ENCODE results near the gene ACSF3.

The ACSF3 gene

DNA sequence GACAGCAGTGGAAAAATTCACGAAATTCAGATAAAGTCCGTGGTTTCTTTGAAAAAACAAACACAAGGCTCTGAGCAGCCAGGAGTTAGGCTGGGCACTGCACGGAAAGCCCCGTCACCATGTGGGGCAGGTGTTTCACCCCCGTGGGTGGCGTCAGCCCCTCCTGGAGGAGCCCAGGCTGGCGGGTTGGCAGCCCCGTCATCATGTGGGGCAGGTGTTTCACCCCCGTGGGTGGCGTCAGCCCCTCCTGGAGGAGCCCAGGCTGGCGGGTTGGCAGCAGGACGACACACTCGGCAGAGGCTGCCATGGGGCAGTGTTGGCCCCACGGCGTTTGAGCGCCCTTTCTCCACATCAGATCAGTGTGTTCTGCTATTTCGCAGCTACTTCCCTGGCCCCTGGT is 38.1 kb downstream of the ACSF3 start:
- no peak for DNase-seq (ENCODE audit: low spot score)

DNA sequence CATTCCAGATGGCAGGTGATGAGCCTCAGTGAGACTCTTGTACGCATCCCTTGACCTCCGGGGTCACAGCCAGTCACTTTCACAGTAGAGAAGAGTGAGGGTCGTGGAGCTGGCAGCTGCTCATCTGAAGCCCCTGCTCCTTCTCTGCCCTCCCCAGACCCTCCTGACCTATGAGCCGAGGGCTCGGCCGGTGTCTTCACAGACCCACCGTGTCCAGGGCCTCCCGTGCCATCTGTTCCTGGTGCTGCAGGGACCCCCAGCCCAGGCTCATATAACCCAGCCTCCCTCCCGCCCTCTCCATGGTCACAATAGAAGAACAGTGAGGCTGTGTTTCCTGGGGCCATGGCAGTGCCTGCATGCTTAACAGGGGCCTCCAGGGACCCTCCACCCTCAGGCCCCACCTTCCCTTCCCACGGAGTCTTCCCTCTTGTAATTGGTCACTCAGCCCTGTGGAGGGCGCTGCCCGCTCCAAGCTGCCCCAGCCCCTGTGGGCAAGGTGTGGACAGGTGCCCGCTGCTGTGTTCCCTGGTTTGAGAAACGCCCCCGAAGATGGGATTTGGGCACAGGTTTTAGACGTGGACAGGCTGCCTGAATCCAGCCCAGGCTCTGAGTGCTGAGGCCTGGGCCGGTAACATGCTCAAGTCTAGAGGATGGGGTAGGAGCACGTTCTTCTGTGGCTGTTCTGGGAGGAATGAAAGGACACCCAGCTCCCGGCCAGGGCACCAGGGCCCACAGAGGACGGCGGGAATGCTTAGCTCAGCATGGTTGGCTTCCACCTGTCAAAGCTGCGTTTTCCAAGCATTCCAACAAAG is 38.7 kb downstream of the ACSF3 start:
- no peak for DNase-seq (ENCODE audit: low spot score)

- DNase-seq (ENCODE audit: low spot score), result no peak
These were observed 39.9 kb downstream of the ACSF3 start for GRCh38 chr16:89133457-89134127.

GRCh38 chr16:89134269-89134668 is 40.6 kb downstream of the ACSF3 start:
- DNase-seq (ENCODE audit: low spot score), result no peak

DNA sequence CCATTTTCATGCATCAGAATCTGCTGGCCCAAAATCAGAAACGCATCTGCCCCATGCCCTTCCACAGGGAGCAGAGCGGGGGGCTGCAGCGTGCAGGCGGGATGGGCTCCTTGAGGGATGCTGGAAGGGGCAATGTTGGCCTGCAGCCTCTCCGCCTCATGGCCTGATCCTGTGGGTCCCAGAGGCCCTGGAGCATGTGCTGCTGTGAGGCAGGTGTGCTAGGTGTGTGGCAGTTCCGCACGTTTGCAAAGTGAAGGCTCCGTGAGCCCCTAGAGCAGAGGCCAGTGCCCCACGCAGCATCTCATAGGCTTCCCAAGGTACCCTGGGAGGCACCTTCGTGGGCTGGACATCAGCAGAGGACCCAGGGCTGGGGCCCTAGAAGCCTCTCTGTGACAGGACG is 41.5 kb downstream of the ACSF3 start:
- DNase-seq (ENCODE audit: low spot score), result no peak

GRCh38 chr16:89135971-89136765 is 42.5 kb downstream of the ACSF3 start:
- no peak for DNase-seq (ENCODE audit: low spot score)

DNA sequence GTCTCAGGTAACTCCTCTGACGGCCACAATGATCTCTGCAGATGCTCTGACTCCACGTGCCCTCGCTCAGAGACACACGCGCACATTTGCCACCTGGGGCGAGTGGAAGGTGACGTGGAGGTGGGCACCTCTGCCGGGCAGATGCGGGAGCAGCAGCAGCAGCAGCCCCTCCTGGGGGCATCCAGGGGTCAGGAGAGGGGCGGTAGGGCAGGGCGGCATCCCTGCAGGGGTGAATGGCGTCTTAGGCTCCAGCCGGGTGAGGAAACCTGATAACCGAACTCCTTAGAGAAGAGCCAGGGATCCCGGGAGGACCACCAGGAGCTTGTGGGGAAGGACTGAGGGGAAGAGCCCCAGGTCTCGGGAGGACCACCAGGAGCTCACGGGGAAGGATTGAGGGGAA is 43.3 kb downstream of the ACSF3 start:
- DNase-seq (ENCODE audit: low spot score), result no peak

DNA sequence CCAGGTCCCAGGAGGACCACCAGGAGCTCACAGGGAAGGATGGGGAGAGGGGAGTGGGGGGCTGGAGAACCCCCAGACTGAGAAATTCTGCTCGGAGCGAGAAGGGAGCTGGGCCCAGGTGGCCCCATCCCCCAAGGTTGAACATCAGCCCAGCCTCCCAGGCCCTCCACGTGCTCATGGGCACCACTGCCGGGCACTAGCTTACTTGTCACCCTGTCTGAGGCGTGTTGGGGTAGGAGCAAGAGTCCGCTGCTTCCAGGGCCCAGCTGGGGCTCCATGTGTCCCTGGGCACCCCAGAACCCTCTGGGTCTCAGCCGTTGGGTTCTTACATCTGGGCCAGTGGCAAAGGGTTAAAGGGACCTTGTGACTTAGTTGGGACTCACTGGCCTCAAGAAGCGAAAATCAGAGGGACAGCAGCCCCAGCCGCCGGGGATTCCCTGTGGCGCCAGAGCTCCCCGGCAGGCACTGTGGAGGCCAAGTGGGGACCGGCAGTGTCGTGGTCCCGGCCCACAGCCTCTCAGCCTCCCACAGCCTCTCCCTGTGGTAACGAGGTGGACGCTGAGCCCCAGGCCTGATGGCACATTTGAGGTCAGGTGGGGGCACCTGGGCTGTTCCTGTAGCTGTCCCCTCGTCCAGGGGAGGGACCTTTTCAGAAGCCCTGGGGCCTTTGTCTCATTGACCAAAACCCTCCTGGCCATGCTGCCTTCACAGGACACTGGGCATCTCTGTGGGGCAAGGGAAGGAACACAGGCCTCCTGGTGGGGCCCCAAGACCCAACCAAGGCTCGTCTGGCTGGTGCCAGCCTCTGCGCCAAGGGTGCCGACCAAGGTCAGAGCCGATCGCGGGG is 44.2 kb downstream of the ACSF3 start:
- DNase-seq (ENCODE audit: low spot score), result no peak

GRCh38 chr16:89138513-89138795 is 44.8 kb downstream of the ACSF3 start:
- no peak for DNase-seq (ENCODE audit: low spot score)

- no peak for DNase-seq (ENCODE audit: low spot score)
These were observed 45.3 kb downstream of the ACSF3 start for GRCh38 chr16:89138843-89139520.

- no peak for DNase-seq (ENCODE audit: low spot score)
These were observed 46.3 kb downstream of the ACSF3 start for GRCh38 chr16:89139907-89140361.

DNA sequence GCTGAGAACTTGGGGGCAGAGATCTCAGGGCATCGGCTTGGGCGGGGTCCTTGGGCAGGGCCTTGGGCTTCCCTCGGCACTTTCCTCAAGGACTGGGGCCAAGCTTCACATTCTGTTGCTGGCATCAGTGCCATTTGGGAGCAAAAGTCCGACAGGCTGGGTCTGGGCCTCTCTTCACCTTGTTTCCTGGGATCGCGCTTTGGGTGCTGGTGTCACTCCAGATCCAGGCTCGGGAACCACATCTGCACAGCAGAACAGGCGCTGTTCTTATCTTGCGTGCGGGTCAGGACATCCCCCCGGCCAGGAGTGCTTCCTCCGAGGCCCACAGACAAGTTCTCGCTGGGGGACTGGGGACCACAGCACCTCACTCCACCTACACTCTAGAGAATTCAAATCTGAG is 46.7 kb downstream of the ACSF3 start:
- DNase-seq (ENCODE audit: low spot score), result no peak

- DNase-seq (ENCODE audit: low spot score), result no peak
These were observed 47.6 kb downstream of the ACSF3 start for GRCh38 chr16:89140981-89141883.

- DNase-seq (ENCODE audit: low spot score), result no peak
These were observed 48.2 kb downstream of the ACSF3 start for GRCh38 chr16:89141884-89142267.

- no peak for DNase-seq (ENCODE audit: low spot score)
These were observed 49.0 kb downstream of the ACSF3 start for GRCh38 chr16:89142474-89143195.

- DNase-seq (ENCODE audit: low spot score), result no peak
These were observed 49.6 kb downstream of the ACSF3 start for GRCh38 chr16:89143201-89143741.

DNA sequence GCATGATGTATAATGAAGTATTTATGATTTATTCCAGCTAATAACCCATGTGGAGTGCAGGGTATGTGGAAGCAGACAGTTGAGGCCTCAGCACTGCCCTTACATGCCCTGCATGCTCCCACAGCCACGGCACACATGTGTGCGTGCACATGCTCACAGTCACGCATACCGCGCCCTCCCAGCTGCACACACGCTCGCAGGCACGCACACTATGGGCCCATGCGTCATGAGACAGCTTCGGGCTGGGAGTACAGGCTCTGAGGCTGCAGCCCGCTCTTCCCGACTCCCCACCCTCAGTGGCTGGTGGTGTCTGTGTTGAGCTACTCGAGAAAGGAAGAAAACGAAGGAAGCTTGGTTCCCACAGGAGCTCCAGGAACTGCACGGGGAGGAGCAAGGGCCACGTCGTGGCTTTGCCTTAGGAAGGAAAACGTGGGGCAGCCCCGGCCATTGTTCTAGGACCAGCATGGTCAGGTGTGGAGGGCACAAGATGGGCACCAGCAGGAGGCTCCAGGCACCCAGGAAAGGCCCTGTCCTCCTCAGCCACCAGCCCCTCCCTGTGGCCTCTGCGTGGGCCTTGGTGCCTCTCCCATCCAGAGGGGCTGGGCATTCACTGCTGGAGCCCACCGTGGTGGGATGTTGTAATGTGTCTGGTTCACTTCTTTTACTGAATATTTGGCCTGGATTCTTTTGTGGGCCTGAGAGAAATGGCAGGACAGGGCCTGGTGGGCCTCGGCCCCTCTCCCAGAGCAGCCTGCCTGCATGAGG is 50.4 kb downstream of the ACSF3 start:
- no peak for DNase-seq (ENCODE audit: low spot score)

DNA sequence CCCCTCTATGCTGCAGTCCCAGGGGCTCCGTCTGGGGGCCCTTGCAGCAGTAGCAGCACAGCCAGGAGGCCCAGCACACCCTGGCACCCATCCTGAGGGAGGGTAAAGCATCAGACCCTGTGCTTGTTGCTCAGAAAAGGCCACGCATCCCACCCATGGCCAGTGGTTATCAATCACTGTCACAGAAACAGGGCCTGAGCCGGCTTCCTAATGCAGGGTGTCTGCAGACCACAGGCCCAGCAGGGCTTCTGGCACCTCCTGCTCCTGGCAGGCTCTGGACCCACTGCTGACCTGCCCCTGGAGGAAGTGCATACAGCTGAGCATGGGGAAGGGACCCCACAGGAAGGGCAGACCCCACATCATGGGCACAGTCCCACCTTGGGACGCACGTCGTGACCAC is 51.0 kb downstream of the ACSF3 start:
- no peak for DNase-seq (ENCODE audit: low spot score)

All from HuH-7 (cell line).